IMR-90 (cell line): Measurements from ENCODE around the gene SET. TPM values are rescaled to one million over a fixed set of nuclear protein-coding genes. Genes with fewer than 3 reads are reported as not detected.

Experiments used
- ATAC-seq: fragments of 200-7000 bp; cut with Tn5 transposase; 2 replicates; pipeline ENCODE4 v1.9.1; 2020; ENCODE audit warnings: low read depth, mild to moderate bottlenecking, moderate library complexity
- BruUV-seq: library from RNA; stranded (reverse); fragments of 400-500 nt; replicated peaks from 2 replicates; lab custom pipeline; 2021; lab: Mats Ljungman, UMichigan
- CTCF ChIA-PET: fragments of 300-600 bp; formaldehyde crosslinking; extraction: SDS; loops from one replicate; lab custom pipeline; 2021; ENCODE audit warnings: antibody characterized with exemption; lab: Yijun Ruan, JAX
- POLR2A ChIA-PET: fragments of 300-600 bp; sonication (Branson Sonifier 250); formaldehyde crosslinking; loops from one replicate; lab custom pipeline; 2022; ENCODE audit warnings: antibody characterized with exemption; ENCODE audit not compliant: unreplicated experiment; lab: Charles Lee
- DNase-seq: peaks from one replicate; pipeline ENCODE4 v3.0.0; 2013
- H2AFZ ChIP-seq: replicated peaks from 2 replicates; pipeline ENCODE3; 2013; ENCODE audit warnings: low read length, mild to moderate bottlenecking; ENCODE audit not compliant: poor library complexity
- H2AK5ac ChIP-seq: 2 replicates; pipeline ENCODE4 v1.6.1; 2013; ENCODE audit warnings: low read depth, low read length, inconsistent platforms
- H2AK9ac ChIP-seq: replicated peaks from 2 replicates; pipeline ENCODE3; 2013; ENCODE audit warnings: mild to moderate bottlenecking, low read depth, low read length, moderate library complexity; ENCODE audit not compliant: poor library complexity
- H2BK120ac ChIP-seq: 2 replicates; pipeline ENCODE4 v1.6.1; 2013; ENCODE audit warnings: low read depth, low read length, inconsistent platforms
- H2BK15ac ChIP-seq: 3 replicates; pipeline ENCODE4 v1.6.1; 2013; ENCODE audit warnings: low read depth, low read length, inconsistent platforms
- H2BK20ac ChIP-seq: 2 replicates; pipeline ENCODE4 v1.6.1; 2013; ENCODE audit warnings: low read depth, mild to moderate bottlenecking, inconsistent platforms, low read length, moderate library complexity
- H2BK5ac ChIP-seq: 2 replicates; pipeline ENCODE4 v1.6.1; 2013; ENCODE audit warnings: mild to moderate bottlenecking, low read depth, low read length, inconsistent platforms; ENCODE audit not compliant: poor library complexity, severe bottlenecking
- H3K14ac ChIP-seq: replicated peaks from 2 replicates; pipeline ENCODE4 v1.6.1; 2013; ENCODE audit warnings: low read depth, low read length, inconsistent platforms
- H3K18ac ChIP-seq: 2 replicates; pipeline ENCODE4 v1.6.1; 2013; ENCODE audit warnings: low read depth, low read length, control low read depth
- H3K23ac ChIP-seq: 2 replicates; pipeline ENCODE4 v1.6.1; 2013; ENCODE audit warnings: low read depth, low read length, inconsistent platforms
- H3K27ac ChIP-seq: 2 replicates; pipeline ENCODE4 v1.5.1; 2013; ENCODE audit warnings: mild to moderate bottlenecking, control low read depth, low read length; ENCODE audit not compliant: insufficient read depth
- H3K27me3 ChIP-seq: 2 replicates; pipeline ENCODE4 v1.6.1; 2013; ENCODE audit warnings: low read length; ENCODE audit not compliant: control insufficient read depth, insufficient read depth
- H3K36me3 ChIP-seq: 2 replicates; pipeline ENCODE4 v1.6.1; 2013; ENCODE audit warnings: low read length, mixed read lengths; ENCODE audit not compliant: control insufficient read depth, insufficient read depth
- H3K4ac ChIP-seq: 2 replicates; pipeline ENCODE4 v1.6.1; 2013; ENCODE audit warnings: low read depth, low read length, inconsistent platforms
- H3K4me1 ChIP-seq: 2 replicates; pipeline ENCODE4 v1.6.1; 2013; ENCODE audit warnings: low read length, mixed read lengths; ENCODE audit not compliant: control insufficient read depth, insufficient read depth
- H3K4me2 ChIP-seq: 2 replicates; pipeline ENCODE4 v1.6.1; 2013; ENCODE audit warnings: low read depth, mild to moderate bottlenecking, control low read depth, low read length, moderate library complexity
- H3K4me3 ChIP-seq: 2 replicates; pipeline ENCODE4 v1.5.1; 2013; ENCODE audit warnings: low read depth, mild to moderate bottlenecking, control low read depth, low read length, moderate library complexity; ENCODE audit not compliant: insufficient read depth
- H3K56ac ChIP-seq: 2 replicates; pipeline ENCODE4 v1.6.1; 2013; ENCODE audit warnings: low read length, inconsistent platforms; ENCODE audit not compliant: insufficient read depth; ENCODE audit errors: extremely low read depth
- H3K79me1 ChIP-seq, 2 experiments: 2 replicates each; pipeline ENCODE4 v1.6.1; 2013; ENCODE audit warnings: low read length in 2 of 2, inconsistent platforms in 1 of 2, low read depth in 1 of 2
- H3K9ac ChIP-seq: 2 replicates; pipeline ENCODE4 v1.6.1; 2013; ENCODE audit warnings: low read depth, low read length, control low read depth
- H3K9me1 ChIP-seq: 2 replicates; pipeline ENCODE4 v1.6.1; 2013; ENCODE audit warnings: low read length, inconsistent platforms; ENCODE audit not compliant: insufficient read depth
- H3K9me3 ChIP-seq: 2 replicates; pipeline ENCODE4 v1.6.1; 2013; ENCODE audit warnings: low read length; ENCODE audit not compliant: control insufficient read depth, insufficient read depth
- H4K20me1 ChIP-seq: 2 replicates; pipeline ENCODE4 v1.6.1; 2013; ENCODE audit warnings: low read length, inconsistent platforms; ENCODE audit not compliant: insufficient read depth
- H4K5ac ChIP-seq: 2 replicates; pipeline ENCODE4 v1.6.1; 2013; ENCODE audit warnings: mild to moderate bottlenecking, low read depth, low read length, control low read depth
- H4K8ac ChIP-seq, 2 experiments: 2 replicates each; pipeline ENCODE4 v1.6.1; 2013; ENCODE audit warnings: low read depth in 2 of 2, low read length in 2 of 2, control low read depth in 1 of 2, inconsistent platforms in 1 of 2
- H4K91ac ChIP-seq: 2 replicates; pipeline ENCODE4 v1.6.1; 2013; ENCODE audit warnings: low read depth, low read length, inconsistent platforms; ENCODE audit not compliant: insufficient read depth
- BHLHE40 ChIP-seq: fragments of 150-350 bp; IDR thresholded peaks from 2 replicates; pipeline ENCODE4 v1.6.1; 2016; ENCODE audit warnings: mild to moderate bottlenecking, low read depth, low read length
- CEBPB ChIP-seq: IDR thresholded peaks from 2 replicates; pipeline ENCODE4 v1.6.1; 2012; ENCODE audit warnings: low read depth, low read length, improper control_type of control experiment
- CHD1 ChIP-seq: IDR thresholded peaks from 2 replicates; pipeline ENCODE4 v1.6.1; 2012; ENCODE audit warnings: low read depth, low read length, improper control_type of control experiment
- FOS ChIP-seq: fragments of 150-350 bp; IDR thresholded peaks from 2 replicates; pipeline ENCODE4 v1.6.1; 2016; ENCODE audit warnings: low read depth, low read length
- MAFK ChIP-seq: IDR thresholded peaks from 2 replicates; pipeline ENCODE4 v1.6.1; 2012; ENCODE audit warnings: low read depth, low read length, improper control_type of control experiment
- MAZ ChIP-seq: IDR thresholded peaks from 2 replicates; pipeline ENCODE4 v1.6.1; 2012; ENCODE audit warnings: low read depth, mild to moderate bottlenecking, low read length, improper control_type of control experiment, moderate library complexity, borderline replicate concordance
- MXI1 ChIP-seq: IDR thresholded peaks from 2 replicates; pipeline ENCODE4 v1.6.1; 2012; ENCODE audit warnings: low read depth, mild to moderate bottlenecking, low read length, moderate library complexity, borderline replicate concordance
- NFE2L2 ChIP-seq: fragments of 150-350 bp; IDR thresholded peaks from 2 replicates; pipeline ENCODE4 v1.6.1; 2016; ENCODE audit warnings: low read depth, mild to moderate bottlenecking, low read length
- POLR2A ChIP-seq: IDR thresholded peaks from 2 replicates; pipeline ENCODE4 v1.6.1; 2012; ENCODE audit warnings: mild to moderate bottlenecking, low read depth, low read length
- RAD21 ChIP-seq: IDR thresholded peaks from 2 replicates; pipeline ENCODE4 v1.6.1; 2012; ENCODE audit warnings: low read length, improper control_type of control experiment
- RCOR1 ChIP-seq: IDR thresholded peaks from 2 replicates; pipeline ENCODE4 v1.6.1; 2012; ENCODE audit warnings: mild to moderate bottlenecking, low read length, improper control_type of control experiment; ENCODE audit not compliant: insufficient replicate concordance
- RFX5 ChIP-seq: IDR thresholded peaks from 2 replicates; pipeline ENCODE4 v1.8.0; 2012; ENCODE audit warnings: low read depth, mild to moderate bottlenecking, low read length, moderate library complexity
- SMC3 ChIP-seq: fragments of 150-350 bp; IDR thresholded peaks from 2 replicates; pipeline ENCODE4 v1.6.1; 2016; ENCODE audit warnings: low read depth, mild to moderate bottlenecking, antibody characterized with exemption, low read length, moderate library complexity
- WGBS, 2 experiments: methylation state at CpG; one replicate each; pipeline versions ENCODE4 v1.1.5 to v1.1.7; 2013; ENCODE audit warnings: missing lambda C conversion rate in 2 of 2; ENCODE audit not compliant: insufficient read length in 1 of 2; ENCODE audit errors: extremely low coverage in 2 of 2; 5-methylcytosine and 5-hydroxymethylcytosine counted together
- dilution Hi-C: fragments of 300-500 bp; cut with HindIII; formaldehyde crosslinking; loops from one replicate; pipeline ENCODE4 v1.14.3; 2018; ENCODE audit warnings: low sequenced_read_pairs; ENCODE audit not compliant: unreplicated experiment
- in situ Hi-C: fragments of 300-500 bp; cut with MboI; formaldehyde crosslinking; loops from 3 replicates; pipeline ENCODE4 v1.14.3; 2019; ENCODE audit warnings: low sequenced_read_pairs, inconsistent platforms, mixed read lengths
- intact Hi-C: fragments of 100-400 bp; cut with micrococcal nuclease; formaldehyde crosslinking; loops from 2 replicates; pipeline ENCODE4 v1.10.0; 2022
- polyA plus RNA-seq, 3 experiments: library from polyadenylated mRNA; depleted of rRNA; stranded (reverse); fragments of >200 nt; gene quantifications; 2 replicates each; pipeline ENCODE4 v1.2.3, GENCODE V29; 2012; ENCODE audit warnings: low replicate concordance in 1 of 3
- total RNA-seq: library from RNA; depleted of rRNA; stranded (reverse); fragments of >200 nt; gene quantifications from 2 replicates; pipeline ENCODE4 v1.2.3, GENCODE V29; 2012
- TF ChIP-seq, protein P1 (sequence below): fragments of 150-350 bp; IDR thresholded peaks from 2 replicates; pipeline ENCODE4 v1.6.1; 2017; ENCODE audit warnings: mild to moderate bottlenecking, antibody characterized with exemption, low read length, low read depth
- TF ChIP-seq, protein P2 (sequence below): conservative IDR thresholded peaks from 2 replicates; pipeline ENCODE4 v1.5.1; 2012; ENCODE audit warnings: mild to moderate bottlenecking, low read depth, low read length, improper control_type of control experiment
- TF ChIP-seq, protein P3 (sequence below): fragments of 150-350 bp; IDR thresholded peaks from 2 replicates; pipeline ENCODE4 v1.6.1; 2016; ENCODE audit warnings: low read depth, mild to moderate bottlenecking, low read length, moderate library complexity, borderline replicate concordance

SET gene
- total and polyA plus RNA-seq, 2 of the 4 experiments (the other 2 are of a cell fraction): 104 to 182 TPM

DNA sequence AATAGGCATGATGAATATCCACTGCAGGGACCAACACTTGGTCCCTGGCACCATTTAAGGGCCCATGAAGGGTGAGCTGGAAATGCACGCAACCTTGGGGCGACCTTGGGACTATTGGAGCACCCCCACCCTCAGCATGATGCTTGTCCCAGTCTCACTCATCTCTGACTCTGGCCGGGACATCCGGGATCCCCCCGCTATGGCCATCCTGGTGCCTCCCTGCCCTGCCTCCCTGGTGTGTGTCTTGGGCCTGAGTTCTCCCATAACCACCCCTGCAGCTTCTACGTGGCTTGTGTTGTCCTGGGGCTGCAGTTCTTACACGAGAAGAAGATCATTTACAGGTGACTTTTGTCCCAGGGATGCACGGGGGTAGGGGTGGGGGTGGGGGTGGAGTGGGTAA lies 29.0 kb downstream of the SET start:
- Histone ChIP-seq H3K9me3 (no peaks in the 10 kb centered on the region), H3K18ac (no peak overlapping the region), H2AFZ (no peak overlapping the region), H3K23ac (no peak overlapping the region), H4K8ac (no peak overlapping the region), H3K4me3 (no peak overlapping the region), H3K14ac (no peak overlapping the region), H3K36me3 (peaks cover 3% of the 10 kb centered on the region), H3K27ac (no peak overlapping the region), H3K9ac (no peak overlapping the region), H3K4me2 (no peak overlapping the region), H2BK20ac (no peak overlapping the region), H4K5ac (no peak overlapping the region), H3K56ac (no peak overlapping the region), H3K4ac (no peak overlapping the region), H2BK5ac (no peak overlapping the region), H2AK5ac (no peak overlapping the region), H3K4me1 (no peaks in the 10 kb centered on the region), H2AK9ac (no peak overlapping the region), H2BK15ac (no peak overlapping the region), H4K91ac (no peak overlapping the region), H4K20me1 (no peaks in the 10 kb centered on the region), H2BK120ac (no peak overlapping the region), H3K27me3 (no peaks in the 10 kb centered on the region), H3K9me1 (no peaks in the 10 kb centered on the region), H3K79me1 (peaks cover 0 to 3% of the 10 kb centered on the region in 2 experiments; a peak in 1 of 4 replicates)
- TF ChIP-seq CHD1: no peak
- TF ChIP-seq POLR2A: no peak
- no peak for TF ChIP-seq MXI1
- TF ChIP-seq MAZ: no peak
- TF ChIP-seq BHLHE40: no peak
- no peak for TF ChIP-seq CEBPB
- no peak for TF ChIP-seq RCOR1
- TF ChIP-seq, protein P1, sequence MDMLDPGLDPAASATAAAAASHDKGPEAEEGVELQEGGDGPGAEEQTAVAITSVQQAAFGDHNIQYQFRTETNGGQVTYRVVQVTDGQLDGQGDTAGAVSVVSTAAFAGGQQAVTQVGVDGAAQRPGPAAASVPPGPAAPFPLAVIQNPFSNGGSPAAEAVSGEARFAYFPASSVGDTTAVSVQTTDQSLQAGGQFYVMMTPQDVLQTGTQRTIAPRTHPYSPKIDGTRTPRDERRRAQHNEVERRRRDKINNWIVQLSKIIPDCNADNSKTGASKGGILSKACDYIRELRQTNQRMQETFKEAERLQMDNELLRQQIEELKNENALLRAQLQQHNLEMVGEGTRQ: no peak
- no peak for TF ChIP-seq FOS
- no peak for TF ChIP-seq RFX5
- TF ChIP-seq MAFK: no peak
- TF ChIP-seq RAD21: no peak
- TF ChIP-seq, protein P2, sequence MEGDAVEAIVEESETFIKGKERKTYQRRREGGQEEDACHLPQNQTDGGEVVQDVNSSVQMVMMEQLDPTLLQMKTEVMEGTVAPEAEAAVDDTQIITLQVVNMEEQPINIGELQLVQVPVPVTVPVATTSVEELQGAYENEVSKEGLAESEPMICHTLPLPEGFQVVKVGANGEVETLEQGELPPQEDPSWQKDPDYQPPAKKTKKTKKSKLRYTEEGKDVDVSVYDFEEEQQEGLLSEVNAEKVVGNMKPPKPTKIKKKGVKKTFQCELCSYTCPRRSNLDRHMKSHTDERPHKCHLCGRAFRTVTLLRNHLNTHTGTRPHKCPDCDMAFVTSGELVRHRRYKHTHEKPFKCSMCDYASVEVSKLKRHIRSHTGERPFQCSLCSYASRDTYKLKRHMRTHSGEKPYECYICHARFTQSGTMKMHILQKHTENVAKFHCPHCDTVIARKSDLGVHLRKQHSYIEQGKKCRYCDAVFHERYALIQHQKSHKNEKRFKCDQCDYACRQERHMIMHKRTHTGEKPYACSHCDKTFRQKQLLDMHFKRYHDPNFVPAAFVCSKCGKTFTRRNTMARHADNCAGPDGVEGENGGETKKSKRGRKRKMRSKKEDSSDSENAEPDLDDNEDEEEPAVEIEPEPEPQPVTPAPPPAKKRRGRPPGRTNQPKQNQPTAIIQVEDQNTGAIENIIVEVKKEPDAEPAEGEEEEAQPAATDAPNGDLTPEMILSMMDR: no peak
- no peak for TF ChIP-seq SMC3
- no peak for TF ChIP-seq NFE2L2
- TF ChIP-seq, protein P3, sequence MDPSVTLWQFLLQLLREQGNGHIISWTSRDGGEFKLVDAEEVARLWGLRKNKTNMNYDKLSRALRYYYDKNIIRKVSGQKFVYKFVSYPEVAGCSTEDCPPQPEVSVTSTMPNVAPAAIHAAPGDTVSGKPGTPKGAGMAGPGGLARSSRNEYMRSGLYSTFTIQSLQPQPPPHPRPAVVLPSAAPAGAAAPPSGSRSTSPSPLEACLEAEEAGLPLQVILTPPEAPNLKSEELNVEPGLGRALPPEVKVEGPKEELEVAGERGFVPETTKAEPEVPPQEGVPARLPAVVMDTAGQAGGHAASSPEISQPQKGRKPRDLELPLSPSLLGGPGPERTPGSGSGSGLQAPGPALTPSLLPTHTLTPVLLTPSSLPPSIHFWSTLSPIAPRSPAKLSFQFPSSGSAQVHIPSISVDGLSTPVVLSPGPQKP: no peak
- CTCF ChIA-PET: no interaction called here
- 87% methylated on average over 2 of the region's 8 CpGs; no CpG with 5 or more reads in 1 of the 2 experiments for WGBS, 2 experiments
- ATAC-seq (no peak), DNase-seq (no peak)
- in situ Hi-C loops: no loop called here
- intact Hi-C loops: no loop called here
- BruUV-seq: no TSS peak
- dilution Hi-C loops: no loop called here
- POLR2A ChIA-PET: interaction anchor here (0.6 kb wide), 1 partner anchor 16 kb away, joined by 3 read pairs; no protein-coding TSS in a partner anchor
